ENCODE results near the gene USE1. TPM values are rescaled to one million over a fixed set of nuclear protein-coding genes. Genes with fewer than 3 reads are reported as not detected.

The USE1 gene, protein sequence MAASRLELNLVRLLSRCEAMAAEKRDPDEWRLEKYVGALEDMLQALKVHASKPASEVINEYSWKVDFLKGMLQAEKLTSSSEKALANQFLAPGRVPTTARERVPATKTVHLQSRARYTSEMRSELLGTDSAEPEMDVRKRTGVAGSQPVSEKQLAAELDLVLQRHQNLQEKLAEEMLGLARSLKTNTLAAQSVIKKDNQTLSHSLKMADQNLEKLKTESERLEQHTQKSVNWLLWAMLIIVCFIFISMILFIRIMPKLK
- 21.0 and 28.1 TPM in 2 replicates for total RNA-seq

DNA sequence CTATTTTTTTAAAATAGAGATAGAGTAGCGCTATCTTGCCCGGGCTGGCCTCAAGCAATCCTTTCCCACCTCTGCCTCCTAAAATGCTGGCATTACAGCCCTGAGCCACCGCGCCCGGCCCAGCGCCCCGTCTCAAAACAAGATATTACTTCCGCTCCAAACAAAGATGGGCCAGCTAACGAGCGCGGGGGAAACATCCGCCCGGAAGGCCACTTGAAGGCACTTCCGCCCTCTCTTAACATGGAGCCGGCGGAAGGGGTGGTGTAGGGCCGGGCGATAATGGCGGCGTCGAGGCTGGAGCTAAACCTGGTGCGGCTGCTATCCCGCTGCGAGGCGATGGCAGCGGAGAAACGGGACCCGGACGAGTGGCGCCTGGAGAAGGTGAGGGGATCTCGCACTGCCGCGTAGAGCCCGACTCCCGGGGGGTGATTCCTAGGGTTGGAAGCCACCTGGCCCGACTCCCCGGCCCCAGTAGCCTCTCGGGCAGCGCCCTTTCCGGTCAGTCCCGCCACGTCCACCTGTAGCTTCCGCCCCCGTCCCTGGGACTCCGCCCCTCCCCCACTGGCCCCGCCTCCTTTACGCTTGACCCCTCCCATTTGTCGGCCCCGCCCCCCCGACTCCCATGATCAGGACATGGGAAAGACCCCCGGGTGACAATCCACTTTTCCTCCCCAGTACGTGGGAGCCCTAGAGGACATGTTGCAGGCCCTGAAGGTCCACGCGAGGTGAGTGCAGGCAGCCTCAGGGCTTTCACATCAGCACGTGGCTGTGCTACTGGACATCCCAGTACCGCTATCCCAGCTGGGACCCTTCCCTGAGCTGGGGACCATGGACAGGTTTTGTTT is at the start of gene USE1:
Gene USE1, plus strand, starts transcription at position 231 of the 845 bp plus-strand sequence. Its CDS starts 49 bp downstream, at position 280.

GRCh38 chr19:17226002-17226933 is 11.1 kb downstream of the USE1 start, which contains the start of gene OCEL1:
Gene OCEL1, plus strand, starts transcription at chr19:17226226. Its CDS starts 22 bp downstream, at chr19:17226248.

DNA sequence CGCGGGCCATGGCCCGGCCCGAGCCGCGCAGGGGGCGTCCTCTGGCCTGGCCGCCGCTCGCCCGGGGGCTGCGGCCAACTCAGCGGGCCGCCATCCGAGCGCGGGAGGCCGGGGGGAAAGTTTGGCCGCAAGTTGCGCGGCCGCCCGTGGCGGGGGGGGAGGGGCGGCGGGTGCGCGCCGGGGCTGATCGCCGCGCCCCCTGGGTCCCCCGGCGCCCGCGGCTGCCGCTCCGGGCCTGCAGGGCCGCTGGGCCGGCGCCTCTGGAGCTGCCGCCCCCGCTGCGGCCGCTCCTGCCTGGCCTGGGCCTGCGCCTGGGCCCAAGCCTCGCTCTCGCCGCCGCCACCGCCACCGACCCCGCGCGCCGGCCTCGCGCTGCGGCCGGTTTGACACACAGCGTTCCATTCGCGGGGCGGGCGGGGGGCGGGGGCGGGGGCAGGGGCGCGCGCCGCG is 30.4 kb downstream of the USE1 start, which contains the start of gene NR2F6:
Gene NR2F6, minus strand, starts transcription at position 385 of the 450 bp plus-strand sequence. CDS start 699 bp downstream, outside the sequence.

GRCh38 chr19:17264641-17264979 is 49.5 kb downstream of the USE1 start, which contains the start of gene USHBP1:
Gene USHBP1, minus strand, starts transcription at chr19:17264745. Its CDS starts 446 bp downstream, at chr19:17264299.

GRCh38 chr19:17266975-17267788 is 52.0 kb downstream of the USE1 start, which contains the start of gene BABAM1:
Gene BABAM1, plus strand, starts transcription at chr19:17267443. Its CDS starts 1,364 bp downstream, at chr19:17268807.

Other genes starting within 250 kb of the USE1 start
- 0.45 and 0.50 TPM in 2 replicates for gene CPAMD8, start 188.5 kb upstream of the USE1 start, total RNA-seq
- gene HAUS8, start 139.9 kb upstream of the USE1 start, total RNA-seq: 11.9 and 12.4 TPM in 2 replicates
- 48.4 and 52.9 TPM in 2 replicates for gene MYO9B, start 139.6 kb upstream of the USE1 start, total RNA-seq
- gene OCEL1, start 10.9 kb downstream of the USE1 start, total RNA-seq: 4.7 and 5.1 TPM in 2 replicates
- gene NR2F6, start 30.6 kb downstream of the USE1 start, total RNA-seq: 58.7 and 66.7 TPM in 2 replicates
- gene USHBP1, start 49.4 kb downstream of the USE1 start, total RNA-seq: not detected in 2 replicates
- gene BABAM1, start 52.1 kb downstream of the USE1 start, total RNA-seq: 114 and 121 TPM in 2 replicates
- 1.5 TPM in 2 replicates for gene ANKLE1, start 66.5 kb downstream of the USE1 start, total RNA-seq
- gene ABHD8, start 88.1 kb downstream of the USE1 start, total RNA-seq: 16.5 and 18.3 TPM in 2 replicates
- gene MRPL34, start 90.5 kb downstream of the USE1 start, total RNA-seq: 94.0 and 119 TPM in 2 replicates
- 30.3 and 41.0 TPM in 2 replicates for gene DDA1, start 94.2 kb downstream of the USE1 start, total RNA-seq
- gene ANO8, start 119.5 kb downstream of the USE1 start, total RNA-seq: 5.2 and 5.5 TPM in 2 replicates
- gene GTPBP3, start 122.2 kb downstream of the USE1 start, total RNA-seq: 13.7 and 16.3 TPM in 2 replicates
- not detected in 2 replicates for gene PLVAP, start 162.0 kb downstream of the USE1 start, total RNA-seq
- gene CCDC194, start 178.8 kb downstream of the USE1 start, total RNA-seq: not detected in 2 replicates
- 1.6 TPM in 1 of 2 replicates, not detected in the other for gene BST2, start 190.3 kb downstream of the USE1 start, total RNA-seq
- 101 and 106 TPM in 2 replicates for gene MVB12A, start 204.7 kb downstream of the USE1 start, total RNA-seq
- under 0.01 TPM in 1 of 2 replicates, not detected in the other for gene TMEM221, start 233.3 kb downstream of the USE1 start, total RNA-seq
- not detected in 2 replicates for gene NXNL1, start 245.6 kb downstream of the USE1 start, total RNA-seq

Data from bronchus fibroblast of lung (primary cell).